ENCODE measurements around the gene YWHAG. TPM values are rescaled to one million over a fixed set of nuclear protein-coding genes. Genes with fewer than 3 reads are reported as not detected.

Gene YWHAG
- total and polyA plus RNA-seq, 9 of the 15 experiments (the other 6 are each of a cell fraction or from before 2014, with no cell fraction given), result 30.4 to 246 (median 94.5) TPM

DNA sequence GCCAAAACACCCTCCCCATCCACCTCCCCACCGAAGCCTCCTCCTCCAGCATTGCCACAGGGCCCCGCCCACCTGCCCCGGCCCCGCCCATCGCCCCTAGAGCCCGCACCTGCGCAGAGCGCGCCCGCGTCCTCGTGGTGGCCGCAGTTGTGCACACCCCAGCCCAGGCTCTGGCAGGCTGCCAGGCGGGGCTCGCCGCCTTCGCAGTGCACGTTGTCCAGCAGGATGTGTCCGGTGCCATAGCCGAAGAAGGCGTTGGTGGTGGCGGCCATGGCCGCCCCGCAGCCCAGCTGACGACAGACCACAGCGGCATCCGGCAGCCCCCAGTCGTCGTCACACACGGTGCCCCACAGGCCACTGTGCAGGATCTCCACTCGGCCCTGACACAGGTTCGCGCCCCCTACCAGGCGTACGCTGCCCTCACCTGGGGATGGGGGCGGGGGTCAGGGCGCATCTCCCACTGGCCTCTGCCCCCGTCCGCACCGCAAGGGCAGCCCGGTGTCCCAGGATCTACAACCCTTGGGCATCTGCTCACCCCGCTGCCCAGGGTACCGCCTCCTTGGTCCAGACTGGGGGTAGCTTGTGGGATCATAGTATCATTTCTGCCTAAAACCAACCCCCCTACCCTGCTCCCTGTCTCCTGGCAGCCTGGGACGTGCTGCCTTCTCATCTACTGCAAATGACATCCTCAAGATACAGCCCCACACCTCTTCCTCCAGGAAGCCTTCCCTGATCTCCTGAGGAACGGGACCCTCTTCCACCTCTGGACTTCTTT lies 38.8 kb upstream of the YWHAG start (continued):
- TF ChIP-seq ILF3 (IDR thresholded peaks at IDR 0.05; ENCODE audit: borderline replicate concordance) (no peak), XRCC5 (IDR thresholded peaks at IDR 0.05; ENCODE audit: low read depth, low read length) (peak; percentile 47; the same call in 1 of the 2 replicates), NEUROD1 (IDR thresholded peaks at IDR 0.05; ENCODE audit: borderline replicate concordance, low read depth, low read length, partially characterized antibody) (peak; percentile 38), BMI1 (IDR thresholded peaks at IDR 0.05; ENCODE audit: low read length) (no peak), ZEB2 (IDR thresholded peaks at IDR 0.05) (no peak), TGIF2 (CRISPR knock-in tag; IDR thresholded peaks at IDR 0.05) (peak; percentile 66; the same call in 1 of the 2 replicates), RUNX1 (IDR thresholded peaks at IDR 0.05; ENCODE audit: low read depth) (no peak), BRF1 (IDR thresholded peaks at IDR 0.05; ENCODE audit: borderline replicate concordance, extremely low read depth, insufficient read length) (no peak), HDAC1 (IDR thresholded peaks at IDR 0.05) (peak in 1 of 2 experiments; percentile 90; a peak in 2 of 4 replicates), TRIM24 (IDR thresholded peaks at IDR 0.05) (no peak), RBM39 (optimal IDR thresholded peaks at IDR 0.05; ENCODE audit: low read depth, low read length) (peak; percentile 34), KLF13 (tag; IDR thresholded peaks at IDR 0.05; ENCODE audit: borderline replicate concordance, low read depth) (no peak), KLF10 (CRISPR knock-in tag; IDR thresholded peaks at IDR 0.05) (no peak), YY1 (IDR thresholded peaks at IDR 0.05; ENCODE audit: borderline replicate concordance in 1 of 3, control insufficient read depth in 1 of 3, extremely low read depth in 1 of 3, insufficient read depth in 3 of 3, insufficient read length in 1 of 3, insufficient replicate concordance in 2 of 3, low read depth in 1 of 3, low read length in 2 of 3) (peak; percentile 57 to 91 (median 86)), MCM2 (IDR thresholded peaks at IDR 0.05; ENCODE audit: low read depth) (no peak), HNRNPL (IDR thresholded peaks at IDR 0.05; ENCODE audit: low read depth, low read length) (peak; percentile 86), STAT5B (CRISPR knock-in tag; IDR thresholded peaks at IDR 0.05) (no peak), ZNF347 (CRISPR knock-in tag; IDR thresholded peaks at IDR 0.05; ENCODE audit: low read depth) (no peak), PHTF2 (CRISPR knock-in tag; IDR thresholded peaks at IDR 0.05) (no peak), PHB (CRISPR knock-in tag; IDR thresholded peaks at IDR 0.05) (no peak), SLC30A9 (CRISPR knock-in tag; IDR thresholded peaks at IDR 0.05) (no peak), KDM2B (CRISPR knock-in tag; IDR thresholded peaks at IDR 0.05) (peak; percentile 0; the same call in 1 of the 2 replicates), MEF2A (IDR thresholded peaks at IDR 0.05; ENCODE audit: control insufficient read depth, low read depth, low read length) (no peak)
- TF ChIP-seq, protein P1, sequence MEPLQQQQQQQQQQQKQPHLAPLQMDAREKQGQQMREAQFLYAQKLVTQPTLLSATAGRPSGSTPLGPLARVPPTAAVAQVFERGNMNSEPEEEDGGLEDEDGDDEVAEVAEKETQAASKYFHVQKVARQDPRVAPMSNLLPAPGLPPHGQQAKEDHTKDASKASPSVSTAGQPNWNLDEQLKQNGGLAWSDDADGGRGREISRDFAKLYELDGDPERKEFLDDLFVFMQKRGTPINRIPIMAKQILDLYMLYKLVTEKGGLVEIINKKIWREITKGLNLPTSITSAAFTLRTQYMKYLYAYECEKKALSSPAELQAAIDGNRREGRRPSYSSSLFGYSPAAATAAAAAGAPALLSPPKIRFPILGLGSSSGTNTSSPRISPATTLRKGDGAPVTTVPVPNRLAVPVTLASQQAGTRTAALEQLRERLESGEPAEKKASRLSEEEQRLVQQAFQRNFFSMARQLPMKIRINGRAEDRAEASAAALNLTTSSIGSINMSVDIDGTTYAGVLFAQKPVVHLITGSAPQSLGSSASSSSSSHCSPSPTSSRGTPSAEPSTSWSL (CRISPR knock-in tag; IDR thresholded peaks at IDR 0.05; ENCODE audit: borderline replicate concordance), result peak; percentile 19; the same call in 1 of the 2 replicates
- TF ChIP-seq, protein P2, sequence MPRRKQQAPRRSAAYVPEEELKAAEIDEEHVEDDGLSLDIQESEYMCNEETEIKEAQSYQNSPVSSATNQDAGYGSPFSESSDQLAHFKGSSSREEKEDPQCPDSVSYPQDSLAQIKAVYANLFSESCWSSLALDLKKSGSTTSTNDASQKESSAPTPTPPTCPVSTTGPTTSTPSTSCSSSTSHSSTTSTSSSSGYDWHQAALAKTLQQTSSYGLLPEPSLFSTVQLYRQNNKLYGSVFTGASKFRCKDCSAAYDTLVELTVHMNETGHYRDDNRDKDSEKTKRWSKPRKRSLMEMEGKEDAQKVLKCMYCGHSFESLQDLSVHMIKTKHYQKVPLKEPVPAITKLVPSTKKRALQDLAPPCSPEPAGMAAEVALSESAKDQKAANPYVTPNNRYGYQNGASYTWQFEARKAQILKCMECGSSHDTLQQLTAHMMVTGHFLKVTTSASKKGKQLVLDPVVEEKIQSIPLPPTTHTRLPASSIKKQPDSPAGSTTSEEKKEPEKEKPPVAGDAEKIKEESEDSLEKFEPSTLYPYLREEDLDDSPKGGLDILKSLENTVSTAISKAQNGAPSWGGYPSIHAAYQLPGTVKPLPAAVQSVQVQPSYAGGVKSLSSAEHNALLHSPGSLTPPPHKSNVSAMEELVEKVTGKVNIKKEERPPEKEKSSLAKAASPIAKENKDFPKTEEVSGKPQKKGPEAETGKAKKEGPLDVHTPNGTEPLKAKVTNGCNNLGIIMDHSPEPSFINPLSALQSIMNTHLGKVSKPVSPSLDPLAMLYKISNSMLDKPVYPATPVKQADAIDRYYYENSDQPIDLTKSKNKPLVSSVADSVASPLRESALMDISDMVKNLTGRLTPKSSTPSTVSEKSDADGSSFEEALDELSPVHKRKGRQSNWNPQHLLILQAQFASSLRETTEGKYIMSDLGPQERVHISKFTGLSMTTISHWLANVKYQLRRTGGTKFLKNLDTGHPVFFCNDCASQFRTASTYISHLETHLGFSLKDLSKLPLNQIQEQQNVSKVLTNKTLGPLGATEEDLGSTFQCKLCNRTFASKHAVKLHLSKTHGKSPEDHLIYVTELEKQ (CRISPR knock-in tag; IDR thresholded peaks at IDR 0.05), result no peak
